HG03159 (cell line): ENCODE measurements around the gene ALLC.
A peak's percentile ranks its signal among the peaks of the same experiment; 100 is the strongest.
"Not testable (repeated sequence)": the region's sequence is repeated elsewhere in the genome, so short reads cannot be mapped to it uniquely, and the experiment has no call there.

Experiments used
- ATAC-seq: cut with Tn5 transposase; IDR thresholded peaks from one replicate; pipeline ENCODE4 v1.9.1; 2021; ENCODE audit warnings: mild to moderate bottlenecking, moderate library complexity; ENCODE audit not compliant: unreplicated experiment

ALLC gene

DNA sequence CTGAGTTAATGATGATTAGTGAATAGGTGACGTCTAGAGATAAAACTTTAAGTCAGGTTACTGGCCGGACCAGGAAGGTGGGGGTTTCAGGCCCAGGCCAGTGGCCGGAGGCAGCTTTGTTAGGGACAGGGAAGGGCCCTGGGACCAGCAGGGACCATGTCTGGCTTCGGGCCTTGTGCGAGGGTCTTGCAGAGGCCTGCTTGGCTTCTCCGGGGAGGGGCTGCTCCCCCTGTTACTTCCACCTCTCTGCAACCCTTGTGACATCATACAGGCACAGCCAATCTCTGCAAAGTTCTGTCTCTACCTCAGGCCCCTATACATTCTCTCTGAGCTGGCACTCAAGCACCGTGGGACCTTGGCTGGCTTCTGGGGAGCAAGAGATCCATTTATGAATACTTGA is at the start of gene ALLC:
ALLC (plus strand) TSS at position 320 of the 400 bp plus-strand sequence. CDS start 12,958 bp downstream, outside the sequence.
- no peak for ATAC-seq

- ATAC-seq = no peak
These were observed 49.4 kb upstream of the ALLC start for GRCh38 chr2:3608373-3609278.

- ATAC-seq = peak; percentile 73
These were observed 48.7 kb upstream of the ALLC start for GRCh38 chr2:3609279-3609673.

- no peak for ATAC-seq
These were observed 47.6 kb upstream of the ALLC start for GRCh38 chr2:3610415-3610814.

DNA sequence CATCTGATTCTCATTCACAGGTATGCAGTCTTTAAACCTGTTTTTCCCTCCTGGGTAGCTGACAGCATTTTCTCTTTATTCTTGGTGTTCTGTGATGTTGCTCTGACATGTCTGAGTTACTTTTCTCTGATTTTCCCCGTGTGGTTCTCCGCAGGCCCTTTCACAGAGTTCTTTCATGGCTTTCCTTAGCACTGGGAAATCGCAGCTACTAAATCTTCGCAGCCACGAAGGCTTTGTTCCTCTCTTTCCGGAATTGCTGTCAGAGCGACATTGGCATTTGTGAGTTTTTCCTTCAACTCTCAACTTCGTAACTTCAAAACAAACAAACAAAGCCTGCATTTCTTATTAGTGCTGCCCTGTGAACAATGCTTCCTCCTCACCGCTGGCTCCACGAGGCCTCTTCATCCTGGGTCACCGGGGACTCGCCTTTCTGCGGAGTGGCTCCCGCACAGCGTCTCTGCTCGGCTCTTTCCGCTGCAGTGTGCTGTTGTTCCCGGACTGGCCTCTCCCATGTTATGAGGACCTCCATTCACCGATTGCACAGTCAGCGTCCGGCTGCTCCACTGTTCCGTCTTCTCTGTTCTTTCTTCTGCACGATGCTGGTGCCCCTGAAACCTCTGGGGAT is 47.0 kb upstream of the ALLC start:
- no peak for ATAC-seq

DNA sequence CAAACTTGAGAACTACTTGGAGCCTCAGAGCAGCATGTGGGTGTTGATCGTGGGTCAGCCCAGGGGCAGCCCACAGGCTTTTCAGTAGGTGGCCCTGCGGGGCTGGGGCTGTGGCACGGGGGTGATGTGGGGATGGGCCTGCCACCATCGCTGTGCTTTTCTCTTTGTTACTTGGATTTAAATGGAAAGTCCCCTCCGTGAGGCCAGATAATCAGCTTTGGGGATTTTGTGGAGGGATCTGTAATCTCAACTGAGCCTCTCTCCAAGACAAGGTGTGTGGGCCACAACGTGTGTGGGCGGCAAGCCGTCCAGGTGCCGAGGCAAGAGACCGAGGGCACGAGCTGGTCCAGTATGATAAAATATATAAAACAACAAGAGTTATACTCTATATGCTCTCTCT is 46.4 kb upstream of the ALLC start:
- ATAC-seq = no peak

- ATAC-seq = no peak
These were observed 45.1 kb upstream of the ALLC start for GRCh38 chr2:3612639-3613523.

- ATAC-seq = no peak
These were observed 44.5 kb upstream of the ALLC start for GRCh38 chr2:3613524-3613905.

DNA sequence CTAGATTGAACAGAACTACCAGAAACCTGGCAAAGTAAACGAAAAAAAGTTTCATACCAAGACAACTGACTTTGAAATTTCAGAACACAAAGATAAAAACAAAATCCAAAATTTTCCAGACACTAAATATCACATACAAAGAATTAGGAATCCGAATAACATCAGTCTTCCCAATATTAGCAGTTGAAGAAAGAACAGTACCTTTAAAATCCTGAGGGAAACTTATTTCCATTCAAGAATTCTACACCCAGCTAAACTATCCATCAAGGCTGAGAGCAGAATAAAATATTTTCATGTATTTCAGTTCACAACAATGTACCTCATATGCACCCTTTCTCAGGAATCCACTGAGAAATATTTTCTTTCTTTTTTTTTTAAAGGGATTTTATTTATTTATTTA is 43.3 kb upstream of the ALLC start:
- not testable (repeated sequence) for ATAC-seq

- not testable (repeated sequence) for ATAC-seq
These were observed 42.3 kb upstream of the ALLC start for GRCh38 chr2:3615541-3616200.

DNA sequence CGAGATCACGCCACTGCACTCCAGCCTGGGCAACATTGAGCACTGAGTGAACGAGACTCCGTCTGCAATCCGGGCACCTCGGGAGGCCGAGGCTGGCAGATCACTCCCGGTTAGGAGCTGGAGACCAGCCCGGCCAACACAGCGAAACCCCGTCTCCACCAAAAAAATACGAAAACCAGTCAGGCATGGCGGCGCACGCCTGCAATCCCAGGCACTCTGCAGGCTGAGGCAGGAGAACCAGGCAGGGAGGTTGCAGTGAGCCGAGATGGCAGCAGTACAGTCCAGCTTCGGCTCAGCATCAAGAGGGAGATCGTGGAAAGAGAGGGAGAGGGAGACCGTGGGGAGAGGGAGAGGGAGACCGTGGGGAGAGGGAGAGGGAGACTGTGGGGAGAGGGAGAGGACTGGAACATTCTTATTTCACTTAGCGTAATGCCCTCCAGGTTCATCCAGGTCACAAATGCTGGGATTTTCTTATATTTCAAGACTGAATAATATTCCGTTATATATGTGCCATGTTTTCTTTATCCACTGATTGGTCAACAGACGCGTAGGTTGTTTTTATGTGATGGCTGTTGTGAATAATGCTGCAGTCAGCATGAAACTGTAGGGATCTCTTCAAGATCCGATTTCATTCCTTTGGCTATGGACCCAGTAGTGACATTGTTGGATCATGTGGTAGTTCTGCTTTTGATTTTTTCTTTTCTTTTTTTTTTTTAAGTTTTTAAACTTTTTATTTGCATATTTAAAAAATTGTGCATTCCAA is 41.4 kb upstream of the ALLC start:
- not testable (repeated sequence) for ATAC-seq

DNA sequence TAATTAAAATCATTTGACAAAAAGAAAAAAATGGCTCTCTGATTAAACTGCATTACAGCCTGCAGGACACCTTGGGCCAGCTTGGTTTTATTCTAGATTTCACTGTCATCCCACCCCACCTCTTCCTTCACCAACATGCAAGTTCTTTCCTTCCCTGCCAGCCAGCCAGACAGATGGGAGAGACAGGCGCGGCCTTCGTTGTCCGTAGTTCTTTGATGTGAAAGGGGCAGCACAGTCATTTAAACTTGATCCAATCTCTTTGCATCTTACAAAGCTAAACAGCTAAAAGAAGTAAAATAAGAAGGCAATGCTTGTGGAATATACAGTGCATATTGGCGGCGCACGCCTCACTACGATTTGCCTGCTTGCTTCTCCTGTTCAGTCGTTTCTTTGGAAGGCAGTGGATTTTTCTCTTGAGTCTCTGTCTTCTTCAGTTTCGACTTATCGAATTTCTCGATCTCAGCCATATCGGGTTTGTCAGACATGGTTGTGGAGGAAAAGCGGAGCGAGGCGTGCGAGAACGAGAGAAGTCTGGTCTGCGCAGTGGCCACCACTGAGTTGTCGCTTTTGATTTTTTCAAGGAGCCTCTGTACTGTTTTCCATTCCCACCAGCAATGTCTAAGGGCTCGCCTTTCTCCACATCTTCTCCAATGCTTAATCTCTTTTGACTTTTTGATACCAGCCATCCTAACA is 40.7 kb upstream of the ALLC start:
- no peak for ATAC-seq

GRCh38 chr2:3618367-3618766 is 39.6 kb upstream of the ALLC start:
- ATAC-seq = no peak

GRCh38 chr2:3619033-3619432 is 39.0 kb upstream of the ALLC start:
- ATAC-seq = no peak

DNA sequence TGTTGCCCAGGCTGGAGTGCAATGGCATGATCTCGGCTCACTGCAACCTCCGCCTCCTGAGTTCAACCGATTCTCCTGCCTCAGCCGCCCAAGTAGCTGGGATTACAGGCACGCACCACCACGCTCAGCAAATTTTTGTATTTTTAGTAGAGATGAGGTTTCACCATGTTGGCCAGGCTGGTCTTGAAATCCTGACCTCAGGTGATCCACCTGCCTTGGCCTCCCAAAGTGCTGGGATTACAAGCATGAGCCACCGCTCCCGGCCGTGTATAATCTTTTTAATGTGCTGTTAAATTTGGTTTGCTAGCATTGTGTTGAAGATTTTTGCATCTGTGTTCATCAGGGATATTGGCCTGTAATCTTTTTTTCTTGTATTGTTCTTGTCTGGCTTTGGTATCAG is 38.3 kb upstream of the ALLC start:
- ATAC-seq = not testable (repeated sequence)

- no peak for ATAC-seq
These were observed 37.2 kb upstream of the ALLC start for GRCh38 chr2:3620834-3621233.

GRCh38 chr2:3622967-3623366 is 35.0 kb upstream of the ALLC start:
- ATAC-seq = no peak

DNA sequence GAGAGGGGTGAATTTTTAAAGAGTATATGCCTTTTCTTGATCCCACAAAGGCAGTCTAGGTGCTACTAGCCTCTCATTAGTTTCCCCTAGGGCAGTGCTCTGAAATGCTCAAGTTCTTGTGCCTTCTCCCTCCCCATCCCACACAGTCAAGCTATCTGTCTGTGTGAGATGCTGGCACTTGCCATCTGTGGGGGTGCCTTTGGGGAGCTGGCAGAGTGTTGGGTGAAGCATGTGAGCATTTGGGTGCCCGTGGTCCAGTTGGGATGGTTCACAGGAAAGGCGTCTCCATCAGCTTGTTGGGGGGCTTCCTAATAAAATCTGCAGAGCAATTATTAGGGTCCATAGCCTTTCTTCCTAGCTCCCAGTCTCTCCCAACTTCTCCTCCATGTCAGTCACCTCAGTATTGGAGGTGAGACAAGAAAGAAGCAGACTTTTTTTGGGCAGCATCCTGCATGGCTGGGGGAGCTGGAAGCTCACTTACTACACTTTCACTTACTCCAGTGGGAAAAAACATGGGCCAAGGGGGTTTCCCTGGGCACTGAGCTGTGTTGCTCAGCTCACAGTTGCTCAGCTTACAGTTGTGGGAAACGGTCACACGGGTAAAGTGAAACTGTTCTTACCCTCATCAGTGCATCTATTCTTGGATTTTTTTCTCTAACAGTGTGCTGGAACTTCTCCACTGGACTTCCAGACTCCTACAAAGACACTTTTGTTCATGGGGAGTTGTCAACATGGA is 33.8 kb upstream of the ALLC start:
- no peak for ATAC-seq

DNA sequence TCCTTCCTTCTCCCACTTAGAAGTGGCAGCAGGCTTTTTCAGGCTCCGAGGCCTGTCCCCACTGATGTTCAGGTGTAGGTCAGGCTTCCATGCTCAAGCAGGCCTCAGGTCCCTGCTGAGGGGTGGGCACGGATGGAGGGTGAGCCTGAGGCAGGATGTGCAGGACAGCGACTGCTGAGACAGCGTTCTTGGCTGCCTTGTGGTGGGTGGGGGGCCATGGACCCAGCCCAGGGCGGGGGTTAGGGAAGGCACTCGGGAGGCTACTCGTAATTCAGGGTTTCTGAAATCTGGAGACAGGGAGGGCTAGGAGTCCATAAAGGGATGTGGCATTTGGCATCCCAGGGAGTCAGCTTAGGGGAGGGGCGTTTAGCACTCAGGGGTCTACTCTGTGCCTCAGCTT is 32.8 kb upstream of the ALLC start:
- no peak for ATAC-seq
